ENCODE data around the gene PARD3B. TPM values are rescaled to one million over a fixed set of nuclear protein-coding genes. Genes with fewer than 3 reads are reported as not detected.

Gene PARD3B
- total RNA-seq, 1 donor from 2014 or later = 9.5 TPM

DNA sequence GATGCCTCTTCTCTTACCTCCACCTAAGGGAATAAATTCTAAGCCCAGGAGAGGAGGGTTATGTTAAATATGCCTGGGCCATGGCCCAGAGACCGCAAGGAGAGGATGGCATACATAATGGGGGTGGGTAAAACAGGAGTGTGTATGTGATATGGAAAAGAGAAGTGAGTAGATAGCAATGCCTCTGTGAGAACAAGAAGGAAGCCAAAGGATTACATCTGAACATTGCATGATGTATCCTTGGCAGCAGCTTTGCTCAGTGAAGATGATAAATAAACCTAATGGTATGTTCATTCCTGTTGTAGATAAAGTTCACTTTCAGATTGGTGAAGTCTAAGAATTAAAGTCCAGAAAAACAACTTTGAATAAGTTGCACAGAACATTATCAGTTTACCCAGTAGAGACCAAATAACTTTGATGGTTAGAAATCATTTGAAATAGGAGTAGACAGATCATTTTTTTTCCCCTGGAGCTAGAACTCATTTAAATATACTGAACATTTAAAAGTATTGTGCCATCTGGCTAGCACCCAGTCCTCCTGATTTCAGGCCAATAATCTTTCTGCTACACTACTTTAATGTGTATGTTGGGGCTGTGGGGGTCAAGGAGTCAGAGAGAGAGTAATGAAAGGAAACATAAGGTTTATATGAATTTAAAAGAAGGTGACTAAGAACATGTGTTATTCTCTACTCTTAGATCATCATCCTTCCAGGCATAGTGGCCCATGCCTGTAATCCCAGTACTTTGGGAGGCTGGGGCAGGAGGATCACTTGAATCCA, 231.7 kb downstream of the PARD3B start:
- intact Hi-C loops (cut with DNase I) = no loop called here
- DNase-seq (ENCODE audit: low spot score) = no peak

DNA sequence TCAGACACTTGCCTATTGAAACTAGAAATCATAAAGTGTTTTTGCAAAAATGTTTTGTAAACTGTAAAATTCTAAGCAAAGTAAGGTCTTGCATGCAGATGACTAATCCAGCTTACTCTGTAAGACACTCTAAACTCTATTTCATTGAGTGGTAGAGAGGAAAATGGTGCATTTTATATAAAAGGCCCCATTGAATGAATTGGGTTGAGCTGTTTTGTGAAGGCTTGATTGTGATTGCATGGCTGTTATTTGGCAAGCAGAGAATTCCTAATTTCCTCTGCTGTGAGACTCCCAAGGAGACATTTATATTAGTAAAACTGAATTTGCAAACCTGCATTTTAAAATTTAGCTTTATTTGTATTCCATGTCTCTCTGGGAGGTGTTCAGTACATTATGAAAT, 234.5 kb downstream of the PARD3B start:
- intact Hi-C loops (cut with DNase I) = no loop called here

DNA sequence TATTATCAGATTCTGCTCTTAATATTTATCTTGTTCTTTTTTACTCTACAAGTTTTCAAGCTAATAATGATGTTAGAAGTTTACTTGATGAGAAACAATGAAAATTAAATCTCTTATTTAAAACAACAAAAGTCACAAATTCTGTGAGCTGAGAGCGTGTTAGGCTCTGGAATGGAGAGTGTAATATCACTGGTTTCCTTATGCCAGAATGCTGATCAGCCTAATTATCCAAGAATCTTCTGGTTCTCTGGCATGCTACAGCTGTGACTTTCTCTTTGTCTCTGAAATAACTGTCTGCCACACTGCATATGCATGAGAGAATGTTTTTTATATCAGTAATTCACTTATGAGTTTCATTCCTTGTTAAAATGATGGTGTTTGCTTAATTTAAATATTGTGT, 236.7 kb downstream of the PARD3B start:
- no peak for DNase-seq (ENCODE audit: low spot score)
- intact Hi-C loops (cut with DNase I) = no loop called here

More for the DNA sequence above, 234.5 kb downstream of the PARD3B start:
- DNase-seq (ENCODE audit: low spot score) = no peak

DNA sequence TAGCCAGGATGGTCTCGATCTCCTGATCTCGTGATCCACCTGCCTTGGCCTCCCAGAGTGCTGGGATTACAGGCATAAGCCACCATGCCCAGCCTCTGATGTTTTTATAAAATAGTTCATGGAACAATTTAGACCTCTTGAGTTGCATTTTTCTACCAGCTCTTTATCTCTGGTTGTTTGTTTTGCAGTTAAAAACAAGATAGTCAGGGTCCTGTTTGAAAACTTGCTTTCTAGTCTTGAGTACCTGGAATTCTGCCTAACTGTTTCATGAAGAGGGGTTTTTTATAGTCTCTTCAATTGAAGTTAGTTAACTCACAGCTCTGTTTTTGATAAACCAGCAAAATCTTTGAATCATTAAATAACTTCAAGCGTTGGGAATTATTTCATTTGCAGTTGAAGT, 244.8 kb downstream of the PARD3B start:
- intact Hi-C loops (cut with DNase I) = no loop called here
- no peak for DNase-seq (ENCODE audit: low spot score)

DNA sequence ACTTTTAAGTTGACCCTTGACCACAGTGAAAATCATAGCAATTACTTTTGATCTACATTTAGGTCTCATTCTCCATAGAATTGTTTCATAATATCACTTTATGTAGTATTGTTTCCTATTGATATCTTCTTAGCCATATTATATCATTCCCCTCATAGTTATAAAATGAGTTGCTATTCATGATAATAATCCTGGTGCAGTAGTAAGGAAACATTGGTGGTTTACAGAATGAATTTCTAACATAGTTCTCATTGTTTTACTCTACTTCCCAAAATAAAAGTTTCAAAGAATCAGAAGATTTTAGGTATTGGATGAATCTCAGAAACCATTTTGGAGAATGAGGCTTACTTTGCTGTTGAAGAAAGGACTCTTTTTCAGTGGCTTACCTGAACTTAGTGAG, 246.0 kb downstream of the PARD3B start:
- DNase-seq (ENCODE audit: low spot score) = no peak
- intact Hi-C loops (cut with DNase I) = no loop called here

DNA sequence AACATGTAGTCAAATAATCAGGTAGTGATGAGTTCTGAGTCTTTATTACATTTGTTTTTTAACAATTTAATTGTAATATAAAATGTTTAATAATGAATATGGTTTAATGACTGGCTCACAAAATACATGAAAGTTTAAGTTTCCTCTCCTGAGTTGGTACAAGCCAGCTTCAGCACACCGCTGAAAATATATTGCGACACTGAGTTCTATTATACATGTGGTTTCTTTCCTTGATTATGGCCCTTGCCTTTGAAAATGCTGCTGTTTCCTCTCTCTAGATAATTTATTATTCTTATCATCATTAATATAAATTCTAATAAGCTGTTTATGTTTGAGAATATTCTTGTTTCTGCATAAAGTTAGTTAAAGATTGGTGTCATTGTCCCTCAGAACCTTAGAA, 249.3 kb downstream of the PARD3B start:
- DNase-seq (ENCODE audit: low spot score) = no peak
- intact Hi-C loops (cut with DNase I) = no loop called here

DNA sequence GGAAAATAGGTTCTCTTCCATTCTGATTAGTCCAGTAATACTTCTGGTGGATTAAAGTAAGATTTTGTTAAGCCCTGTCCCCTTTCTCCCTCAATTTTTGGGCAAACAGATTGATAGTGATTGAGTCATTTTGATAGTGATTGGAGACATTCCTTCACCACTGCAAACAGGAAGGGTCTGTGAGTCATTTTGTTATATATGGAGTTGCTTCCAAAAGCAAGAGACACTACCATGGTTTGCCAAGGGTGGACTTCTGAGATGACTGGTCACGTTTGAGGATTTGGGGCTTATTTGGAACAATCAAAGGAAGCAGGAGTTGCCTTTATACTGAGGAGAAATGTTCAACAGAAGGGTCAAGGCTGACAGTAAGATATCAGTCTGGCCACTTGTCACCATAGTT, 249.9 kb downstream of the PARD3B start:
- no peak for DNase-seq (ENCODE audit: low spot score)
- intact Hi-C loops (cut with DNase I) = no loop called here

DNA sequence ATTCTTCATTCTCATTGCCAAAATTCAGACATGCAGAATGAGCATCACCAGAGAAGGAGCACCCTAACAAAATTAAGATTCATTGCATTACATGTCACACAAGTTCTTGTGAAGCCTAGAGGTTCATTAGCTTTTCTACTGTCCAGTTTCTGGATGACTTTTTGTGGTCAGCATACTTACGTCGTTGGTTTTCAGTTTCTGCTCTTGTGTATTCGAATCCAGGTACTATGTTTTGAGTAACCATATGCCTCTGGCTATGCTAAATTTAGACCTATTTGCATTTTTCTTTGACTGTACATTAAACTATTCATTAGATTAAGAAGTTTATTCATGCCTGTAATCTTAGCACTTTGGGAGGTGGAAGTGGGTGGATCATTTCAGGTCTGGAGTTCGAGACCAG, 251.3 kb downstream of the PARD3B start:
- DNase-seq (ENCODE audit: low spot score) = no peak
- intact Hi-C loops (cut with DNase I) = no loop called here

DNA sequence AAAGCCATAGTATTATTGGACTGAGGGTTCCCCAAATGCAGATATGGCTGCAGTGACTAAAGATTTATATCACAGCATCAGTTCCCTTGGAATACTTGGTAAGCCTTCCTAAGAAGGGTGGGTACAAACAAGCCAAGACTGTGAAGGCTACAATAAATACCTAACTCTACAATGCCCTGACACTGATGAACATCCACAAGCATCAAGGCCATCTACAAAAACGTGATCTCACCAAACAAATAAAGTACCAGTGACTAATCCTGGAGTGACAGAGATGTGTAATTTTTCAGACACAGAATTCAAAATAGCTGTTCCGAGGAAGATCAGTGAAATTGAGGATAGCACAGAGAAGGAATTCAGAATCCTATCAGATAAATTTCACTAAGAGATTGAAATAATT, 254.5 kb downstream of the PARD3B start:
- intact Hi-C loops (cut with DNase I) = no loop called here
- DNase-seq (ENCODE audit: low spot score) = no peak

DNA sequence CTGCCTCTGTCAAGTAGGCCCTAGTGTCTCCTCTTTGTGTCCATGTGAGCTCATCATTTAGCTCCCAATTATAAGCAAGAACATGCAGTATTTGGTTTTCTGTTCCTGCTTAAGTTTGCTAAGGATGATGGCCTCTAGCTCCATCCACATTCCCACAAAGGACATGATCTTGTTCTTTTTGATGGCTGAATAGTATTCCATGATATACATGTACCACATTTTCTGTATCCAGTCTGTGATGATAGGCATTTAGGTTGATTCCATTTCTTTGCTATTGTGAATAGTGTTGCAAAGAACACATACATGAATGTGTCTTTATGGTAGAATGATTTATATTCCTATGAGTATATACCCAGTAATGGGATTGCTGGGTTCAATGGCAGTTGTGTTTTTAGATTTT, 263.2 kb downstream of the PARD3B start:
- intact Hi-C loops (cut with DNase I) = no loop called here
- DNase-seq (ENCODE audit: low spot score) = no peak

DNA sequence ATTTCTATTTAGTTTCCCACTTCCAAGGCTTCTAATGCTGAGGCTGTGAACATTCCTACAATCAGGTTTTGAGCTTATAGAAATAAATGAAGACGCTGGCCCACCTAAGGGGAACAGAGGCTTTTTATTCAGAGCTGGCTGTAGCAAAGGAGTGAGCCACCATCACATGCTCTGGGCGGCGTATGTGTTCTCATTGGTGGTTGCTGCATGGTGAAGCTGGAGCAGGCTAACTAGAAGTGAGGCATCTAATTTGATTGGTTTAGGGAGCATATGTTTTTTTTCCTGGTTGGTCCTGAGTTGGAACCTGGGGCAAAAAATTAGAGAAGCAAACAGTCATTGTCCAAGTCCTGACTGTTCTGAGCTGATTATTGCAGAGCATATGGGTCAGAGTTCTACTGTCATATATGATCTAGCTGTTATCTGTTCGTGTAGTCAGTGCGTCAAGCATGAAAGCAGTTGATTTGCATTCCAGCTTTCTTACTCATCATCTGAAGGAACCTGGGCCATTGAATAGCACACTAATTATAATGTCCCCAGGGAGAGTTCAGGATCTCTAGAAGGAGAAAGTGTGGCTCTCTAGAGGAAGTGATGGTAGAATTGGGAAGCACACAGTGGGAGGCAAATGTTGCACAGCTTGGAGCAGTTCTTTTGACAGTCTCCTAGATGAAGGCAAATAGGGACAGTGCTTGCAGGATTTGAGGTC, 279.6 kb downstream of the PARD3B start:
- intact Hi-C loops (cut with DNase I) = no loop called here
- DNase-seq (ENCODE audit: low spot score) = no peak

DNA sequence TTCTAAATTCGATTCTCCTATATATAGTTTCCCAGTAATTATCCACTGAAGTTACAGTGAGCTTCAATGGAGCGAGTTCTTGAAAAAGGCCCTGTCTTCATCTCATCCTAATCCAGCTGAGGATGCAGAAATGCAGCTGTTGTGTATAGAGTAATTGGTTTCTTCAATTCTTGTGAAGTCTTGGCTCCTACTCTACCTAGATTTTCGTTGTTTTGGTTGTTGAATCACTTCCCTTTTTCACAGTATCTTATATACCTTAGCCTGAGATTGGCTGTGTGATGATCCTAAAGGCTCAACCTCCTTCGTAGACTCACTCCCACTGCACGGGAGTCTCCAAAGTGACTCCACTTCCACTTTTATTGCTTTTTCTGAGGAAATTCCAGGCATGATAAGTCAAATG, 280.4 kb downstream of the PARD3B start:
- DNase-seq (ENCODE audit: low spot score) = no peak
- intact Hi-C loops (cut with DNase I) = no loop called here

DNA sequence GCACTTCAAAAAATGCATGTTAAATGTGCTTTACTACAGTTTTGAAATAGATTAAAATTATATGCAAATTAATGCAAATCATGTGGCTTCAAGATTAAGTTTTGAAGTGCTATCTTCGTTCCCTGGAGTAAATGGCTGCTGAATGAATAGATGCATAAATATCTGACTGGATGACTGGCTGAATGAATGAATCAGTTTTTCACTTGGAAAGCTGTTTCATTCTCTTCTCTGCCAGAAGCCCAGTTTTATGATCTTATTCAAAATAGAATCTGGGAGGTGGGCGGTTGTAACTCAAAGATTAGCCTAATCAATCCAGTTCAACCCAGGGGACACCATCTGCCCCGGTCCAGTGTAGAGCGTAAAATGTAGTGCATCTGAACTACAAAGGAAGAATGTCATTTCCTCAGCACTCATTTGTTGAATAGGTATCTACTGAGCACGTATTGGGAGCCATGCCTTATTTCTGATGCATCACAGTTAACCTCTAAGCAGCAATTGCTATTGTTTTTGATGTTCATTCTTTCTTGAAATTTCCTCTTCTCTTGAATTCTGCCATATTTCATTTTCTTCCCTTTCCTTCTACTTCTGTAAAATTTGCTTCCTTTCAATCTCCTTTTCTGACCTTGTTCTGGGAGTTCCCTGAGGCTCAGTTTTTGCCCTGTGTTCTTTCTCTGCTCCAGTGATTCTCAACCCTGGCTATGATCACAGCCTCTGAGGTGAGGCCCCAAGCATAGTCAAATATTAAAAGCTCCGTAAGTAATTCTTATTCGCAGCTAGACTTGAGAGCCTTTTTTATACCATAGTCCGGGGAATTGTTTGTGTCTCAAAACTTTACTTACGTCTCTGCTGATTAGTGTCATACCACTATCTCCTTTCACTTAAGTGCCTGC, 282.7 kb downstream of the PARD3B start:
- no peak for DNase-seq (ENCODE audit: low spot score)
- intact Hi-C loops (cut with DNase I) = no loop called here

DNA sequence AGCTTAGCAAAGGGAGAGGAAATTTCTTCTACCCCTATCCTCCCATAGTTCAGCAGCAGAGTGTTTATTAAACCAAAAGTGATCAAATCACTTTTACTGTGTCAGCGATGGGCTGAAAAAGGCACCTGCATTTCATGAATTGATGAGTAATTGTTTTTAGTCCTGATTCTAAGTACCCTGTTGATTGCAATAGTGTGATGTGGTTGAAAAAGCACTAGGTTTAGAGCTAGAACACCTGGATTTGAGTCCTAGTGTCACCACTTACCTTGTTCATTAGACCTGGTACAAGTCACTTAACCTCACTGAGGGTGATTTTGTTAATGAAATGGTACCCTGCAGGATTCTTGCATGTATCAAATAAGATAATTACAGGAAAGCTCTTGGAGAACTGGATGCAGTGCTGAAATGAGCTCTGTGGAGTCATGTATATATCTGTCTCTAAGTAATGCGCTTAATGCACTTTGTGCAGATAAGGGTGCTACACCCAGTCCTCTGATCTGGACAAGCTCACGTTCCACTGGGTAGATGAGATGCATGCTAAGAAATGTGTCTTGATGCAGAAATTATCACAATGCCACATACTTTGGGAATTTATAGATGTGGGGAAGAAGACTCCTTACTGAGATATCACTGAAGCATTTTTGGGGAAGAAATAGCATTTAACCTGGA, 289.6 kb downstream of the PARD3B start:
- intact Hi-C loops (cut with DNase I) = no loop called here

DNA sequence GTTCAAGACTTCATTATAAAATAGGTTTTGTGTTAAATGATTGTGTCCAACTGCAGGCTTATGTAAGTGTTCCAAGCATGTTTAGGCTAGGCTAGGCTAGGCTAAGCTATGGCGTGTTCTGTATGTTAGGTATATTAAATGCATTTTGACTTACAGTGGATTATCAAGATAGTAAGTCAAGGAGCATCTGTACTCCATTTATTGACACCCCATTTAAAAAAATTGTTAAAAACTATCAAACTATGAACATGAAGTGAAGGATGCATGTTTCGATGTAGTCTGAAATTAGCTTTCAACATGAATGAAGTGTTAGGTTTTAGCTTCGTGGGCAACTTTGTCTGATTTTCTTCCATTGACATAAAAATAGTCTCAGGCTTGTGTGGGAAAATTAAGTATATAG, 290.5 kb downstream of the PARD3B start:
- intact Hi-C loops (cut with DNase I) = no loop called here
- no peak for DNase-seq (ENCODE audit: low spot score)

More for the DNA sequence above, 289.6 kb downstream of the PARD3B start:
- DNase-seq (ENCODE audit: low spot score) = no peak

DNA sequence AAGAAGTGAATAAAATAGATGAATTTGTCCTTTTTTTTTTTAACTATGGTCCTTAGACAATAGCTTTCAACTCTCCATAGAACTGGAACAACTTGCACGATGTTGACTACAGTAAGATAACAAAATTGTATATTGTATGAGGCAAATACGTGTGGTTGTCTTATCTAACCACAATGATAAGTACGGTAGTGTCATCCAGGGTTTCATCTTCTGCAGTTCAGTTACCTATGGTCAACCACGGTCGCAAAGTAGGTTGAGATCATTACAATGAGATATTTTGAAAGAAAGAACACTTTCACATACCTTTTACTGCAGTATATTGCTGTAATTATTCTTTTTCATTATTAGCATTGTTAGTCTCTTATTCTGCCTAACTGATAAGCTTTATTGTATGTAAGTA, 295.2 kb downstream of the PARD3B start:
- intact Hi-C loops (cut with DNase I) = no loop called here
- no peak for DNase-seq (ENCODE audit: low spot score)

DNA sequence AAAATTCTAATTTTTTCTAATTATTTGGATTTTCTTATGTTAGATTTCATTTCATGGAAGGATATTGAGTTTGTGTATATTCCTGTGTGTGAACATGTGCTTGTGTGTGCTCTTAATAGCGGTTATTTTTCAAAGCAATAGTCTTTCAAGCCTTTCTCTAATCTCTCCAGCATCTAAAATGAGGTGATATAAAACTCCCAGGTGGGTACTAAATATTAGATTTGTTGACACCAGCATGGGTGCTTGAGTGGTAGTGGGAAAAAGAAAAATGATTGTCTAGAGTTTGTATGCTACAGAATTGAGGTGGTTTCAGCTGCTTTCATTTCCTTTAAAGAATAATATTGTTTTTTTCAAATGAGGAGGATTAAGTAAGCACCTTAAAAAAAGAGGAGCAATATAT, 296.8 kb downstream of the PARD3B start:
- no peak for DNase-seq (ENCODE audit: low spot score)

DNA sequence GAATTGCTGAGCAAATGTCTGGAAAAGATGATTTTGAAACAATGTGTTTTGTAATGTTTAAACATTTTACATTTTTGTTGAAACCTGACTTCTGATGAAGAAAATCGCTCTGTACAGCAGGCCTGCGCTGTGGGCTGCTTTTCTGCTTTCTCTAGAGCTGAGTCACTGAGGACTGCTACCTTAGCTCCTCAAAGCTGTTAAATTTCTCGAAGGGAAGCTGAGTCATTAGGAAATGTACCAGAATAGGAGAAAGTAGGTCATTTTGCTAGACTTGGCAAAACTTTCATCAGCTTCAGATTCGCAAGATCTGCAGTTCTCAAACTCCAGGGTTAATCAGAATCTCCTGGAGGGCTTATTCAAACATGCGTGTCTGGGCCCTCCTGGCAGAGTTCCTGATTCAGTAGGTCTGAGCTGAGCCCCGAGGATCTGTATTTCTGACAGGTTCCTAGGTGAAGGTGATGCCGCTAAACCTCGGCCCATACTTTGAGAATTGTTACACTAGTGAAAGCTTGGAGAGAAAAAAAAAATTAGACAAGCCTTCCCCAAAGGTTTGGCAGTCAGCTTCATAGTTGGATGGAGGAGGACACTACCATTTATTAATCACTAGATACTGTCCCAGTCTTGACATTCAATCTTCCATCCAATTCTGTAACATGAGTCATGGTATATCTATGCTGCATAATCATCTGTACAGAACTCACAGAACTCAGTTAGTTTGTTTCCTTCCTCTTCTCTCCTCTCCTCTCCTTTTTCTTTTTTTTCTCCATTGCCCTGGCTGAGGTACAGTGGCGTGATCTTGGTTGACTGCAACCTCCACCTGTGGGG, 297.6 kb downstream of the PARD3B start:
- intact Hi-C loops (cut with DNase I) = no loop called here
- DNase-seq (ENCODE audit: low spot score) = no peak

More for the DNA sequence above, 296.8 kb downstream of the PARD3B start:
- intact Hi-C loops (cut with DNase I) = no loop called here

DNA sequence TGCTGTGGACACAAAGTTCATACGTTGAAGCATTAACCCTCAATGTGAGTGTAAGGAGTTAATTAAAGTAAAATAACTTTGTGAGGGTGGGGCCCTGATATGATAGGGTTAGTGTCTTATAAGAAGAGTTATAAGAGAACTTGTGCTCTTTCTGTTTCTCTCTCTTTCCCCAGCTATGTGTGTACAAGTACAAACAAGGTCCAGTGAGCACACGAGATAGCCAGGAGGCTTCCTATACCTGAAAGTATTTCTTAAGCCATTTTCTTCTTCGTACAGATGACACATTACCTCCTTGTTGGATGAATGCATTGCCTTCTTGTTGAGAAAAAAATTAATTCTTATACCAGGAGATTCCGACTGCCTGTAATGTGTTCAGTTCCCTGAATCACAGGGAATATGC, 301.2 kb downstream of the PARD3B start:
- DNase-seq (ENCODE audit: low spot score) = no peak
- intact Hi-C loops (cut with DNase I) = no loop called here
